Tibial nerve (tissue), 4 donors: ENCODE results near the gene TP73. TPM values are rescaled to one million over a fixed set of nuclear protein-coding genes. Genes with fewer than 3 reads are reported as not detected.

ENCODE experiments used
- DNase-seq, 2 donors: peaks; one replicate each; pipeline ENCODE4 v3.0.0-alpha.2; 2019; ENCODE audit warnings: low spot score in 2 of 2
- H3K27ac ChIP-seq, 4 donors: fragments of 200-600 bp; sonication (generic) in 3 of 4; one replicate each; pipeline ENCODE4 v1.5.1; 2017 to 2019; ENCODE audit warnings: mild to moderate bottlenecking in 1 of 4
- H3K27me3 ChIP-seq, 2 donors: fragments of 200-600 bp; sonication (generic) in 1 of 2; one replicate each; pipeline versions ENCODE4 v1.5.1 to v1.6.0; 2017 to 2019
- H3K36me3 ChIP-seq, 3 donors: fragments of 200-600 bp; sonication (generic); one replicate each; pipeline ENCODE4 v1.5.1; 2018 to 2019
- H3K4me1 ChIP-seq, 4 donors: fragments of 200-600 bp; sonication (generic) in 3 of 4; one replicate each; pipeline ENCODE4 v1.5.1; 2017 to 2019
- H3K4me3 ChIP-seq, 4 donors: fragments of 200-600 bp; sonication (generic) in 3 of 4; one replicate each; pipeline ENCODE4 v1.5.1; 2017 to 2019; ENCODE audit warnings: mild to moderate bottlenecking in 1 of 4, moderate library complexity in 1 of 4
- H3K9me3 ChIP-seq, 4 donors: fragments of 200-600 bp; sonication (generic) in 3 of 4; one replicate each; pipeline ENCODE4 v1.5.1; 2017 to 2019
- CTCF ChIP-seq, 5 experiments: fragments of 200-600 bp in 3 of 5; fragments of 450-650 bp in 2 of 5; sonication (generic) in 3 of 5; IDR thresholded peaks; one replicate each; pipeline ENCODE4 v1.5.1; 2016 to 2019; ENCODE audit warnings: antibody characterized with exemption in 5 of 5, mild to moderate bottlenecking in 3 of 5, moderate library complexity in 2 of 5
- EP300 ChIP-seq, 2 donors: sonication (generic); formaldehyde crosslinking; IDR thresholded peaks; one replicate each; pipeline ENCODE4 v1.6.1; 2017; ENCODE audit warnings: antibody characterized with exemption in 2 of 2, mild to moderate bottlenecking in 1 of 2
- POLR2A ChIP-seq, 2 donors: fragments of 450-650 bp; IDR thresholded peaks; one replicate each; pipeline ENCODE4 v1.6.1; 2017; ENCODE audit warnings: antibody characterized with exemption in 2 of 2, mild to moderate bottlenecking in 2 of 2, moderate library complexity in 2 of 2
- WGBS, 2 donors: methylation state at CpG; one replicate each; pipeline ENCODE4 v1.1.5; 2018; 5-methylcytosine and 5-hydroxymethylcytosine counted together
- total RNA-seq, 4 donors: library from RNA; depleted of rRNA; stranded (reverse); fragments of >200 nt; gene quantifications; one replicate each; pipeline ENCODE4 v1.1.0, GENCODE V29; 2016

TP73 gene
- total RNA-seq, 4 donors from 2014 or later = 0.30 TPM; not detected in 3

GRCh38 chr1:3740042-3740441 lies 87.7 kb downstream of the TP73 start:
- WGBS, 2 donors = 50 to 63% methylated on average over 9 of the region's 9 CpGs
- Histone ChIP-seq H3K9me3 (no peaks in the 10 kb centered on the region), H3K4me1 (peaks cover 0 to 8% (median 0%) of the 10 kb centered on the region in 4 donors), H3K4me3 (no peak overlapping the region), H3K27me3 (no peaks in the 10 kb centered on the region), H3K27ac (no peak overlapping the region), H3K36me3 (peaks cover 0 to 99% (median 2%) of the 10 kb centered on the region in 3 donors)
- TF ChIP-seq POLR2A (IDR thresholded peaks at IDR 0.05) (no peak), EP300 (IDR thresholded peaks at IDR 0.05) (no peak), CTCF (IDR thresholded peaks at IDR 0.05) (no peak)
- DNase-seq = no peak

- no peaks in the 10 kb centered on the region for H3K27me3 ChIP-seq
- H3K4me1 ChIP-seq = peaks cover 0 to 15% (median 0%) of the 10 kb centered on the region in 4 donors
- peaks cover 0 to 94% (median 2%) of the 10 kb centered on the region in 3 donors for H3K36me3 ChIP-seq
- no peak overlapping the region for H3K4me3 ChIP-seq
- no peak for DNase-seq
- no peak overlapping the region for H3K27ac ChIP-seq
- TF ChIP-seq CTCF (IDR thresholded peaks at IDR 0.05) = no peak
- TF ChIP-seq EP300 (IDR thresholded peaks at IDR 0.05) = no peak
- TF ChIP-seq POLR2A (IDR thresholded peaks at IDR 0.05) = no peak
- WGBS, 2 donors = 92 to 95% methylated on average over 13 of the region's 13 CpGs
- no peaks in the 10 kb centered on the region for H3K9me3 ChIP-seq
Measured at GRCh38 chr1:3740752-3741151, 88.4 kb downstream of the TP73 start.

GRCh38 chr1:3741566-3742438 lies 89.5 kb downstream of the TP73 start:
- Histone ChIP-seq H3K27me3 (no peaks in the 10 kb centered on the region), H3K4me3 (no peak overlapping the region), H3K4me1 (peaks cover 0 to 25% (median 7%) of the 10 kb centered on the region in 4 donors), H3K27ac (no peak overlapping the region), H3K36me3 (peaks cover 0 to 84% (median 2%) of the 10 kb centered on the region in 3 donors), H3K9me3 (no peaks in the 10 kb centered on the region)
- TF ChIP-seq EP300 (IDR thresholded peaks at IDR 0.05) (no peak), CTCF (IDR thresholded peaks at IDR 0.05) (no peak), POLR2A (IDR thresholded peaks at IDR 0.05) (no peak)
- 88 to 91% methylated on average over 21 to 22 of the region's 22 CpGs for WGBS, 2 donors
- no peak for DNase-seq

- Histone ChIP-seq H3K27ac (no peak overlapping the region), H3K4me1 (peaks cover 0 to 31% (median 9%) of the 10 kb centered on the region in 4 donors), H3K36me3 (peaks cover 0 to 75% (median 2%) of the 10 kb centered on the region in 3 donors), H3K4me3 (no peak overlapping the region), H3K9me3 (no peaks in the 10 kb centered on the region), H3K27me3 (no peaks in the 10 kb centered on the region)
- 92% methylated on average over 24 of the region's 24 CpGs for WGBS, 2 donors
- no peak for DNase-seq
- TF ChIP-seq POLR2A (IDR thresholded peaks at IDR 0.05) = no peak
- no peak for TF ChIP-seq CTCF (IDR thresholded peaks at IDR 0.05)
- no peak for TF ChIP-seq EP300 (IDR thresholded peaks at IDR 0.05)
Measured at GRCh38 chr1:3742439-3743298, 90.4 kb downstream of the TP73 start.
